SH-SY5Y (cell line): ENCODE measurements around the gene CERS5.

Source experiments
- GATA2 ChIP-seq: IDR thresholded peaks from 2 replicates; pipeline ENCODE4 v1.6.1; 2011; ENCODE audit warnings: mild to moderate bottlenecking, low read depth, low read length
- GATA3 ChIP-seq: IDR thresholded peaks from 2 replicates; pipeline ENCODE4 v1.6.1; 2011; ENCODE audit warnings: low read depth, mild to moderate bottlenecking, low read length, moderate library complexity

- TF ChIP-seq GATA2 (no peak), GATA3 (no peak)
Observed at GRCh38 chr12:50213439-50213838, 46.3 kb upstream of the CERS5 start.
